GM18519 (cell line): ENCODE data around the gene GSTO1.
A peak's percentile ranks its signal among the peaks of the same experiment; 100 is the strongest.
"Not testable (repeated sequence)": the region's sequence is repeated elsewhere in the genome, so short reads cannot be mapped to it uniquely, and the experiment has no call there.

ENCODE experiments used
- ATAC-seq: cut with Tn5 transposase; IDR thresholded peaks from one replicate; pipeline ENCODE4 v1.9.1; 2021; ENCODE audit warnings: mild to moderate bottlenecking, moderate library complexity; ENCODE audit not compliant: unreplicated experiment, low FRiP score

Gene GSTO1

GRCh38 chr10:104248931-104249330, 5.8 kb upstream of the GSTO1 start:
- not testable (repeated sequence) for ATAC-seq

DNA sequence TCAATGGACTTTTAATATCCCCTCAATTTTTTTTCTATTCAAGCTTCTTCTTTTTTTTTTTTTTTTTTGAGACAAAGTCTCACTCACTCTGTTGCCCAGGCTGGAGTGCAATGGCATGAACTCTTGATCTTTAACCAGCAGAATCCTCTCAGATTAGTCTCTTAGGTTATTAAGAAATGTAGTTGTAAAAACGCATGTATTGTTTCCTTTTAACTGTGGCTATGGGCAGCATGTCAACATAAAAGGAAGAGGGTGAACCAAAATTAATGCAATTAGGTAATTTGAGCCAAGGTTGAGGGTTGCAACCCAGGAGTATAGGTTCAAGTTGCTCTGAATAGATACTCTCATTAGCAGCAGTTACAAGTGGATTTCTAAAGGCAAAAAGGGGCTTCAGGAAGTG, 4.3 kb upstream of the GSTO1 start:
- no peak for ATAC-seq

GRCh38 chr10:104251443-104251842, 3.2 kb upstream of the GSTO1 start:
- no peak for ATAC-seq

DNA sequence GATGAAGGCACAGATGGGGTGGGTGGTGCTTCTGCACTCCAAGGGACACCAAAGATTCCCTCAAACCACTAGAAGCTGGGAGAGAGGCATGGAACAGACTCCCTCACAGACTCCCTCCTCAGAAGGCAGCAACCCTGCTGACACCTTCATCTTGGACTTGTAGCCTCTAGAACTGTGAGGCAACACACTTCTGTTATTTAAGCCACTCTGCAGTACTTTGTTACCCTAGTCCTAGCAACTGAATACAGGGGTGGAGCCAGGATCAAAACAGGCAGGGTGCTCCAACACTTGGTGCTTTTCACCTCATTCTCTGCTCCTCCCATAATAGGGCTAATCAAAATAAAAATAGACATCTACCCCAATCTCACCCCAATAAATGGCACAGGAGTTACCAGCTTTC, 2.3 kb upstream of the GSTO1 start:
- ATAC-seq: no peak

DNA sequence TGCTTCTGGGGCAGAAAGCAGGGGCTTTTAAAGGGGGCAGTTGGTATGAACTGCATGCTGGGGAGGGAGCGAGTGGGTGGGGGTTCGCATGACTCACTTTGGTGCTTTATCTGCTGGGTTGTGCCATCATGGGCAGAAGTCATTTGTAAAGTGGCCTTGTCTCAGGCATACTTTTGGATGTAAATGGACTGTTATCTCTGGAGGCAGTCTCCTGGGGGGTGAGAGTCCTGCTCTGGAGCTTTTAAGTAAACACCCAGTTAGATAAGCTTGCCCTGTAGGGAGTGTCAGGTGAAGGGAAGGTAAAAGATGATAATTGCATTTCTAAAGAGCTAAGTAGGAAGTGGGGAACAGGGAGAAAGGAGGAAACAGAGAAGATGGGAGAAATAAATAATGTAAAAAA, 1.6 kb upstream of the GSTO1 start:
- ATAC-seq: no peak

- no peak for ATAC-seq
Observed at GRCh38 chr10:104253606-104254410, 884 bp upstream of the GSTO1 start.

DNA sequence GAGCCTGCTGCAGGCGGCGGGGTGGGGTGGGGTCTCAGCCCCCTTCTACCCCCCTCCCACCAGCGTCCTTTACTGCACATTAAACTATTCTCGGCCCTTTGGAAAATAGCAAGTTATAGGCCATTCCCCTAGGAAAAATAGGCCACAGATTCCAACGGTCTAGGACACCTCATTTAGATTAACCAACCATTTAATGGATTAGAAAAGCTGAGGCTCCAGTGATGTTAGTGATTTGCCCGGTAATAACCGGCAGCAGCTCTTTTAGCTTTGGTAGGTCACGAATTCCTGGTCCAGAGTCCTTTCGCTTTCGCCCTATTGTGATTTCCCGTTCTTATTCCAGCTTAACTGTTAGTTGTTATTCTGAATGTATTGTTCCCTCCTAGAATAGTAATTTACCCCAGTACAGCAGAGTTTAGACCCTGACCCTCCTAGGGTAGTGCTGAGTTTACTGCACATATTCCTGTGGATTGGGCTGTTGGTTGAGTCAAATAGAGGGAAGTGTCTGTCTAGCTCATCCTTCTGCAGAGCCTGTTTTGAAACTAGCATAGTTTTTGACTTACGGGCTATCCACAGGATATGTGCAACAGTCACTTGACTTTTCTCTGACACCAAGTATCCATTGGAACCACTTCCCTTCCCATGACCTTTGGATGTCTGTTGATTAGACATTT, 754 bp downstream of the GSTO1 start:
- ATAC-seq: no peak

- no peak for ATAC-seq
Observed at GRCh38 chr10:104256335-104256961, 1.8 kb downstream of the GSTO1 start.

GRCh38 chr10:104257235-104257634, 2.5 kb downstream of the GSTO1 start:
- ATAC-seq: no peak

- no peak for ATAC-seq
Observed at GRCh38 chr10:104258209-104258608, 3.5 kb downstream of the GSTO1 start.

GRCh38 chr10:104259456-104259855, 4.8 kb downstream of the GSTO1 start:
- no peak for ATAC-seq

- ATAC-seq: no peak
Observed at GRCh38 chr10:104259999-104260774, 5.5 kb downstream of the GSTO1 start.

DNA sequence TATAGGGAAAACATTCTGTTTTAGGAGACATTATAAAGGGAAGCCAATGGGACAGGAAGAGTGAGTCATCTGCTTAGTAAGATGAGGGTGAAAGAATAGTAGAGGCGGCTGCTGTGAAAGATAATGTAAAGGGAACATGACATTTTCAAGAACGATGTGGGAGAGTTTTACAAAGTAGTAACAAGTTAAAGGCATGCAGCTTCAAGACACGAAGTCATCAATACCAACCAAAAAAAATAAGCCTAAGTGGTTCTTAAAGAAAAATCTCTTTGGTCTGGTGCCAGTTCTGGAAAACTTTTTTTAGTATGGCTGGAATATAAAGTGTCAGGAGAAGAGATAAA, 6.1 kb downstream of the GSTO1 start:
- no peak for ATAC-seq

DNA sequence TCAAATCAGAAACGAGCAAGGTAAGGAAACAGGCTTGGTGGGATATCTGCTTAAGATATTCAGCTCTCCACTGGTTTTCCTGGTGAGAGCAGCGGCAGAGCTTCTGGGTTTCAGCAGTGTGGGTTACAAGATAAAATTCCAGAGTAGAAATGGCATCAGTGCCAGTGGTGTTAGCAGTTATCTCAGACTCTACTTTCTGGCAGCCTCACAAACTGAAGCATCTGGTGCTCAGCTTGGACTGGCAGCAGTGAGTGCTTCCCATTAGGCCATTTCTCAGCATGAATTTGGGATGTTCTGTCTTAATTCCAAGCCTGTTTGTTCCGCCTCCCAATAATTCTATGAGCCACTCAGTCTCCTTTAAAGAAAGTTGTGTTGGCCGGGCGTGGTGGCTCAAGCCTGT, 7.4 kb downstream of the GSTO1 start:
- ATAC-seq: no peak

DNA sequence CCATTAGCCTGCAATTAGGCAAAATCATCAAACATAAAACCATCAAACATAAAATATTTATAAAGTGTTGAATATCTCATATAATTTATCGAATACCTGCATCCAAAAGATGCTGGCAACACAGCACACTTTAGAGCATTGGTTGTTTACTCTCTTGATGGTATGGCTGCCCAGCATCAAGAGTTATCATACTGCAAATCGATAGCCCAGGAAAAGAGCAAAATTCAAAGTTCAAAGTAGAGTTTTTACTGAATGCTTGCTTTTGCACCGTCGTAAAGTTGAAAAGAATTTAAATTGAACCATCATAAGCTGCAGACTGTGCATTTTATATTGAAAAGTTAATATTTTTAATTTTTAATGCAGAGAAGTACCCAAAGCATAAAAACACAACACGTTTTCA, 10.1 kb downstream of the GSTO1 start:
- ATAC-seq: no peak

DNA sequence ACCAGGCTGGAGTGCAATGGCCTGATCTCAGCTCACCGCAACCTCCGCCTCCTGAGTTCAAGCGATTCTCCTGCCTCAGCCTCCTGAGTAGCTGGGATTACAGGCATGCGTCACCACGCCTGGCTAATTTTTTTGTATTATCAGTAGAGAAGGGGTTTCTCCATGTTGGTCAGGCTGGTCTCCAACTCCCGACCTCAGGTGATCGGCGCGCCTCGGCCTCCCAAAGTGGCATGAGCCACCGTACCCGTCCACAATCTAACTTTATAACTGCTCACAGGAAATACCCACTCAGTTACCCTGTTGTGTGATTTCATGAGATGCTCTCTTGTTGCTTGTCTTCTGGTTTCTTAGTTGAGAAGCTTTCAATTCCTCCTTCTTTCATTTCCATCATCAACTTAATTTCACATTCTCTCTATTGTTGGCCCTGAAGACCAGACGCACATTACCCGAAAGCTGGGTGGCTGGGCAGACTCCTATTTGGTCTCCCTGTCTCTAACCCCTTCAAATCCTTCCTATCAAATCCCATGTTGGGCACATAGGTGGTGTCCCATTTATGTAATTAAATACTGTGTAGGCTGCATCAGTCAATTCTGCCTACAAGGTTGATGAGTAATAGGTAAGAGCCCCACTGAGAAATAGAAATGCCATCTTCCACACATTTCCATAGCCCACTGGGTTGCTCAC, 13.2 kb downstream of the GSTO1 start:
- ATAC-seq: no peak

- ATAC-seq: no peak
Observed at GRCh38 chr10:104268405-104268712, 13.7 kb downstream of the GSTO1 start.

DNA sequence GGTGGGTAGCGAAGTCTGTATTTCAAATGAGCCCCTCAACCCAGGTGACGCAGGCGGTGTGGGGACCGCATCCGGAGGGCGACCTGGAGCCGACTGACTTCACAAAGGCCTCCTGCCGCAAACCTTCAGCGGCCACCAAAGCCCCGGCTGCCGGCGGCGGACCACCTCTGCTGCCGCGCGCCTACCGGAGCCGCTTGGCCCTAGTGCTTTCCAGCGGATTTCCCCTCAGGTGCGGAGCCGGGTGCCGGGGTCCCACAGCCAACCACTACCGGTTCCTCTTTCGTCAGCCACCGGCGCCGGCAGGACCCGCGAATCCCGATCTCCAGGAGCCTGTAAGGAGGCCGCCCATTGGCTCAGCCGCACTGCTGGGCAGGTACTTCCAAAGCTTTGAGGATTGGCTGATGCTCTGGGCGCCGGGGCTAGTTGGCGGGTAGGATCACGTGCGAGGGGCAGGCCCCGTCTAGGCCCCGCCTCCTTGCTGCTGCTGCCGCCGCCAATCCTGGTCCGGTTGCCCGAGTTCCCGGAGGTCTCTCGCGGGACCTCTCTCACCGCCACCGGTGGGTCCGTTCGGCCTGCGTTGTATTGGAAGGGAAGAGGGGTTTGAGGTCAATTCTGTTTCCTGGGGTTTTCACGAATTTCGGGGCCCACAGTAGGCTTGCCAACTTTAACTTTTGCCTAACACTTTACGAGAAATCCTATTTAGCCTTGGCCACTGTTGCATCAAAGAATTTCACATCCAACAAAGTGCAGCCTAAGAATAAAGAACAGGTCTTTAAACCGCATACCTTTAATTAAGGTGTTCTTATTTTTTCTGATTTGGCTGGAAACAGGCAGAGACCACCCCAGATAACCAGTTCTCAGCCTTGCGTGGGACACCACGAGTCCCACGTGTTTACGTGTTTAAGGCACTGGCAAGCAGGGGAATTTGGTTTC, 14.3 kb downstream of the GSTO1 start, which contains the start of gene GSTO2:
Gene GSTO2, plus strand, starts transcription at position 472 of the 933 bp plus-strand sequence. CDS start 5,732 bp downstream, outside the sequence.
- peak; percentile 97 for ATAC-seq

GRCh38 chr10:104273286-104273685, 18.6 kb downstream of the GSTO1 start:
- ATAC-seq: no peak
